ENCODE results near the gene GPR89B. TPM values are rescaled to one million over a fixed set of nuclear protein-coding genes. Genes with fewer than 3 reads are reported as not detected.
"Not testable (repeated sequence)": the region's sequence is repeated elsewhere in the genome, so short reads cannot be mapped to it uniquely, and the experiment has no call there.

GPR89B gene
- total and polyA plus RNA-seq, 12 donors: 4.9 to 10.7 (median 6.6) TPM

GRCh38 chr1:148010527-148010926 is 82.3 kb downstream of the GPR89B start:
- peaks cover 0 to 42% (median 18%) of the 10 kb centered on the region in 7 donors for H3K27me3 ChIP-seq
- intact Hi-C loops (cut with DNase I): no loop called here
- peak overlapping the region in 1 of 10 donors; percentile 67 for H3K27ac ChIP-seq
- ATAC-seq (no peak), DNase-seq (no peak)
- no peaks in the 10 kb centered on the region for H3K36me3 ChIP-seq
- no peak overlapping the region for H3K4me3 ChIP-seq
- H3K9me3 ChIP-seq: no peaks in the 10 kb centered on the region
- no peak for TF ChIP-seq CTCF (IDR thresholded peaks at IDR 0.05)
- peaks cover 0 to 10% (median 0%) of the 10 kb centered on the region in 9 donors for H3K4me1 ChIP-seq
- WGBS, 2 donors: 61 to 63% methylated on average over 1 of the region's 1 CpG

- DNase-seq (peak in 1 of 2 donors; percentile 10), ATAC-seq (peak in 3 of 8 donors; percentile 38 to 43 (median 42))
- H3K9me3 ChIP-seq; H3K4me1 ChIP-seq; intact Hi-C loops (cut with DNase I); H3K36me3 ChIP-seq: not testable (repeated sequence)
- peak overlapping the region in 1 of 10 donors; percentile 20 for H3K27ac ChIP-seq
- peak overlapping the region in 4 of 10 donors; percentile 16 to 34 (median 28) for H3K4me3 ChIP-seq
- WGBS, 2 donors: 44 to 46% methylated on average over 34 to 39 of the region's 48 CpGs
- peaks cover 0 to 49% (median 18%) of the 10 kb centered on the region in 7 donors for H3K27me3 ChIP-seq
These were observed 85.2 kb downstream of the GPR89B start for GRCh38 chr1:148013177-148014144.

GRCh38 chr1:148014289-148015200 is 86.3 kb downstream of the GPR89B start:
- intact Hi-C loops (cut with DNase I); H3K36me3 ChIP-seq; H3K27ac ChIP-seq; H3K9me3 ChIP-seq; H3K4me1 ChIP-seq: not testable (repeated sequence)
- DNase-seq: peak in 1 of 2 donors; percentile 7
- WGBS, 2 donors: 1 to 3% methylated on average over 38 to 39 of the region's 58 CpGs
- H3K27me3 ChIP-seq: peaks cover 0 to 49% (median 18%) of the 10 kb centered on the region in 7 donors
- H3K4me3 ChIP-seq: peak overlapping the region in 9 of 10 donors; percentile 6 to 45 (median 34)
- peak in 7 of 8 donors; percentile 35 to 57 (median 47) for ATAC-seq

- intact Hi-C loops (cut with DNase I); H3K9me3 ChIP-seq; ATAC-seq; H3K4me3 ChIP-seq; H3K4me1 ChIP-seq; H3K27me3 ChIP-seq; H3K36me3 ChIP-seq; H3K27ac ChIP-seq; DNase-seq: not testable (repeated sequence)
- 89 to 92% methylated on average over 5 of the region's 5 CpGs for WGBS, 2 donors
These were observed 96.7 kb downstream of the GPR89B start for GRCh38 chr1:148024918-148025317.

GRCh38 chr1:148027004-148027403 is 98.8 kb downstream of the GPR89B start:
- intact Hi-C loops (cut with DNase I); H3K4me3 ChIP-seq; H3K9me3 ChIP-seq; H3K4me1 ChIP-seq; H3K27ac ChIP-seq; H3K27me3 ChIP-seq; DNase-seq; H3K36me3 ChIP-seq; ATAC-seq: not testable (repeated sequence)
- WGBS, 2 donors: 60 to 94% methylated on average over 1 to 2 of the region's 4 CpGs

GRCh38 chr1:148032247-148032646 is 104.0 kb downstream of the GPR89B start:
- H3K9me3 ChIP-seq; H3K4me3 ChIP-seq; H3K4me1 ChIP-seq; H3K36me3 ChIP-seq; DNase-seq; ATAC-seq; intact Hi-C loops (cut with DNase I); H3K27ac ChIP-seq: not testable (repeated sequence)
- WGBS, 2 donors: 27 to 38% methylated on average over 2 to 3 of the region's 3 CpGs
- H3K27me3 ChIP-seq: peaks cover 0 to 11% (median 0%) of the 10 kb centered on the region in 7 donors

- not testable (repeated sequence) for H3K27ac ChIP-seq
These were observed 104.5 kb downstream of the GPR89B start for GRCh38 chr1:148032690-148033089.

GRCh38 chr1:148033147-148033546 is 104.9 kb downstream of the GPR89B start:
- H3K36me3 ChIP-seq; H3K9me3 ChIP-seq; DNase-seq; H3K4me1 ChIP-seq; H3K27ac ChIP-seq; intact Hi-C loops (cut with DNase I): not testable (repeated sequence)
- H3K27me3 ChIP-seq: peaks cover 0 to 11% (median 0%) of the 10 kb centered on the region in 7 donors
- WGBS, 2 donors: 5 to 9% methylated on average over 11 to 12 of the region's 16 CpGs
- peak in 4 of 8 donors; percentile 15 to 27 (median 18) for ATAC-seq
- peak overlapping the region in 3 of 10 donors; percentile 10 to 30 (median 29) for H3K4me3 ChIP-seq

More at GRCh38 chr1:148032690-148033089, 104.5 kb downstream of the GPR89B start:
- no CpG with 5 or more reads among the region's 25 CpGs for WGBS, 2 donors
- peak overlapping the region in 1 of 10 donors; percentile 29 for H3K4me3 ChIP-seq
- H3K4me1 ChIP-seq; intact Hi-C loops (cut with DNase I); DNase-seq; H3K36me3 ChIP-seq; H3K9me3 ChIP-seq: not testable (repeated sequence)
- H3K27me3 ChIP-seq: peaks cover 0 to 11% (median 0%) of the 10 kb centered on the region in 7 donors
- ATAC-seq: peak in 7 of 8 donors; percentile 44 to 83 (median 75)

- peak in 2 of 8 donors; percentile 6 to 15 for ATAC-seq
- Histone ChIP-seq H3K27me3 (peaks cover 0 to 11% (median 0%) of the 10 kb centered on the region in 7 donors), H3K4me3 (peak overlapping the region in 7 of 10 donors; percentile 30 to 62 (median 53))
- H3K4me1 ChIP-seq; H3K36me3 ChIP-seq; intact Hi-C loops (cut with DNase I); H3K9me3 ChIP-seq; H3K27ac ChIP-seq; DNase-seq: not testable (repeated sequence)
- WGBS, 2 donors: 24 to 30% methylated on average over 5 of the region's 21 CpGs
These were observed 109.7 kb downstream of the GPR89B start for GRCh38 chr1:148037850-148038461.

Data from heart right ventricle (tissue), 16 donors.